Brain pericyte (primary cell): ENCODE data around the gene PRMT7.

Experiments used
- DNase-seq: peaks from one replicate; pipeline ENCODE4 v3.0.0-alpha.2; 2012; ENCODE audit warnings: low read depth, low spot score

Gene PRMT7

DNA sequence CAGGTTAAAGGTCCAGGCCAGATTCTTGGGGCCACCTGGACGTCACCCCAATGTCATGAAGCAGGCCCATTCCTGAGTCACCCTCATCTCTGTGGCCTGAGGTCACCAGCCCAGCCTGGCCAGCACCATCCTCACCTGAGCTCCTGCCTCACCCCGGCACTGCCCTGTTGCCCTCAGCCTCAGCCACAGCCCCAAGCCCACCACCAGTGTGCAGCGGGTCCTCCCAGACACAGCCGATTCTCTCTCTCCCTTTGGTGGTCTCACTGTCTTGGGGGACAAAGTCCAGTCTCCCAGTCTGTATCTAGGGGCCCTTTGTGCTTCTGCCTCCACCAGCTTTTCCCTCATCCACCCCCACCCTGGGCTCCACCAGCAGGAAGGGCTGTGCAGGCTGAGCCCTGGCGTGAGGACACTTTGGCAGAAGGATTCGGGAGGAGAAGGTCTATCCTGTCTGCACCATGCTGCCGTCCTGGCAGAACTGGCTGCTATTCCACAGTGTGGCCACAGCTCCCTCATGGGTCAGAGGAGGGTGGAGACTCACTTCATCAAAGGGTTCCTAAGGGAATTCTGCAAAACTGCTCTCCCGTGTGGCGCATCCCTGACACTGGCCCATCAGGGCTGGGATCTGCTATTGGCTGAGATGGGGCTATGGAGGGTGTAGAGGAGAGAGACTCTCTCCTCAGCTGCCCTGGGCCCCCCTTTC, 64.3 kb downstream of the PRMT7 start:
- no peak for DNase-seq

DNA sequence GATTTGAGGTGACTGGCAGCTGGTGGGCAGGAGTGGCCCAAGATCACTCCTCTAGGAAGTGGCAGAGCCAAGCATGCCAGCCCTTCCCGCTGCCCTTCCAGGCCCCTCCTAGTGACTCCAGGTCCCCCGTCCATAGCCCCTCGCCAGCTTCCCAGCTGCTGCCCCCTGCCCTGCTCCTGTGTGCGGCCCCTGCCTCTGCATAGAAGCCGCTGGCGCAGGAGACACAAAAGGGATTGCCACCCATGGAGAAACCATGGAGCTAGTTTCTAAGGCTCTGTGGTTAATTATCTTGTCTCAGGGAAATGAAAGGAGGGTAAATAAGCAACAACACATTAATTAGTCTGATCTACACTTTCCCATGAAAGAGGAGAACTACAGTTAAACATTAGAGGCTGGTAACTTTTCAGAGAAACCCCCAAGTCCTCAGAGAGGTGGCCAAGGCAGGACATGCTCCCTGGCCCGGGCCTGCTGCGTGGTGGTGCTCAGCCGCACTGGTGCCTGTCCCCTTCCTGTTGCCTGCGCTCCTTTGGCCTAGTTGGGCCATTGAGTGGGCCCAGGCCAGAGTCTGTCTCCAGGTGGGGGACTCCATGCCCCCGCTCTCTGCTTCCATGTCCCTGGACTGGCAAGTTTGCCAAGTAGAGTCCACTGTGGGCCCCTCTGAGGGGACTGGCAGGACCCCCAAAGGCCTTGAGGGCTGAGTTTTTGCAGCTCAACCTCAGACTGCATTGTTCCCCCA, 65.2 kb downstream of the PRMT7 start:
- DNase-seq: no peak

GRCh38 chr16:68376590-68376989, 65.8 kb downstream of the PRMT7 start:
- no peak for DNase-seq

DNA sequence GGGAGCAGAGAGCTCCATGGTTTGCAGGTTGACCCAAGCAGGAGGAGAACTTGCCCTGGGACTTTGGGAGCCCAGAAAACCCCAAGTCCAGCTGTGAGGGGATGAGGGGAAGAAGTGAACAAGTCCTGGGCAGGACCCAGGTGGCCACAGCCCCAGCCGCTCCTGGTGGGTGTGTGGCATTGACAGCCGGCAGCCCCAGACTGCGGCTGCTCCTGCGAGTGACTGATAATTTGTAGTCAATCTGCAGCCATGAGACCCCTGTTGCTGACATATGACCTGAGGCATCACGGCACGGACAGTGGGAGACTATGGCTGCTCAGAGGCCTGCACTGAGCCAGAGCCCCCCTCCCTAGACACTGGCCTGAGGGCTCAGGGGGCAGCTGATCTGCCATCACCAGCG, 66.4 kb downstream of the PRMT7 start:
- DNase-seq: no peak

- no peak for DNase-seq
Observed at GRCh38 chr16:68377667-68378393, 67.0 kb downstream of the PRMT7 start.

GRCh38 chr16:68378436-68379415, 67.9 kb downstream of the PRMT7 start:
- no peak for DNase-seq

DNA sequence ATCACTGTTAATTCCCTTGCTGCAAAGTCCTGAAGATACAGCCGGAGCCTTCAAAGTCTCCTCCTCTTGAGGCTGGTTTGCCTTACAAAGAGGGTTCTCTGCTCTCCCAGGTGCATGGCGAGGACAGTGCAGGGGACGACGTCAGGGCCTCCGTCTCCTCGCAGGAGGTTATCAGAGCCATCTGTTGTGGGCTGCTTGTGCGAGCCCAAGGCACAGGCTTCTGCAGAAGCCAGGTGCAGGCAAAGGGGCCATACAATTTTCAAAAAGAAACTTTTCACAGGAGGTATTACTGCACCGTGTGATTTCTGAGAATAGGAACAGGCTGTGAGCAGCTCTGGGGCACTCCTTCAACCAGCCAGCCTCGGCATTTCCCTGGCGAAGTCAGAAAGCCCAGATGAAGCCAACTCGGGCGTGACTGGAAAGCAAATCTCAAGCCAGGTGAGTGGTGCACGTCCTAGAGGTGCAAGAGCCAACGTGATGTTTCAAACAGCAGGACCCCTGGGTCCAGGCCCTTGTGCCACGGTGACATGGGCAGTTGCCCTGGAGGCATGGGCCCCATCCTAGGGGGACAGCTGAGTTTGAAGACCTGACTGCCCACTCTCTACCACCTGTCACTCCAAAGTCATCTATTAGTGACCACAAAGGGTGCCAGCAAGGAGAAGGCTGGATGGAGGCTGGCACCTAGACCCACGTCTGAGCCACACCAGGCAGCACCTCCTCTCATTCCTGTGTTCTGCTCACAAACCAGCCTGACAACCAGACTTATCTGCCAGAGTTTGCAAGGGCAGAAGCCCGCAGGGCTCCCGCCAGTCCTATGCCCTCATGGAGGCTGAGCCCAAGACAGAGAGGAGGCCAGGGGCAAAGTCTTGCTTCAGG, 68.9 kb downstream of the PRMT7 start:
- DNase-seq: no peak

GRCh38 chr16:68380348-68380670, 69.5 kb downstream of the PRMT7 start:
- no peak for DNase-seq

- no peak for DNase-seq
Observed at GRCh38 chr16:68380676-68381362, 70.0 kb downstream of the PRMT7 start.

DNA sequence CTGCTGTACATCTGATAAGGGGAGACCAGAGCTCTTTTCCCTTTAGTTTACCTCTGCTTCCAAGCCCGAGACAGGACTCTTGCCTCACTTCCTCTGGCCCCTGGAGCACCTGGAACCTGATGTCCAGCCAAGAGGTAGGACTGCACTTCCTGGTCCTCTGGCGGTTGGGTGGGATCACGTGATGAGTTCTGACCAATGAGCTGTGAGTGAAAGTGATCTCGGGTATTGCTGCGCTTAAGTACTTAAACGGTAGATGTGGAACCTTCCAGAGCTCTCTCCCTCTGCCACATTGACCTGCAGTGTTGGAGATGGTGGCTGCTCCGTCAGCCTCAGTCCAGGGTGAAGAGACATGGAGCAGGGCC, 70.5 kb downstream of the PRMT7 start:
- DNase-seq: no peak

DNA sequence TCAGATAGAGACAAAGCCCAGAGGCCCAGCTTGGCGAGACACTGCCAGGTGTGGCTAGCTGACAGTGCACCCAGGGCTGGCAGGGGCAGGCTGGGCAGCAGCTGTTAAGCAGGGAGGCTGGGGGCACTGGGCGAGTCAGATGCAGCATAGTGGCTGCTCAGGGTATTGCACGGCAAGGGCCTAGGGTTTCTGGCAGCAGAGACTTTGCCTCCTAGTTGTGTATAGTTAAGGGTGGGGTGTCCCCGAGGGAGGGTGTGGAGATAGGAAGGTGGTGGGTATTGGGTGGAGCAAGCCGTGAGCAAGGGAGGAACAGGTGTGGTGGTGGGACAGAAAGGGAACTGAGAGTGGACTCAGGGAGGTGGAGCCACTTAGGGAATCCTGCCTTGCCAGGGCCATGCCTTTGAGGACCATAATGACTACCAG, 71.5 kb downstream of the PRMT7 start:
- DNase-seq: no peak

GRCh38 chr16:68383858-68384257, 73.0 kb downstream of the PRMT7 start:
- no peak for DNase-seq

DNA sequence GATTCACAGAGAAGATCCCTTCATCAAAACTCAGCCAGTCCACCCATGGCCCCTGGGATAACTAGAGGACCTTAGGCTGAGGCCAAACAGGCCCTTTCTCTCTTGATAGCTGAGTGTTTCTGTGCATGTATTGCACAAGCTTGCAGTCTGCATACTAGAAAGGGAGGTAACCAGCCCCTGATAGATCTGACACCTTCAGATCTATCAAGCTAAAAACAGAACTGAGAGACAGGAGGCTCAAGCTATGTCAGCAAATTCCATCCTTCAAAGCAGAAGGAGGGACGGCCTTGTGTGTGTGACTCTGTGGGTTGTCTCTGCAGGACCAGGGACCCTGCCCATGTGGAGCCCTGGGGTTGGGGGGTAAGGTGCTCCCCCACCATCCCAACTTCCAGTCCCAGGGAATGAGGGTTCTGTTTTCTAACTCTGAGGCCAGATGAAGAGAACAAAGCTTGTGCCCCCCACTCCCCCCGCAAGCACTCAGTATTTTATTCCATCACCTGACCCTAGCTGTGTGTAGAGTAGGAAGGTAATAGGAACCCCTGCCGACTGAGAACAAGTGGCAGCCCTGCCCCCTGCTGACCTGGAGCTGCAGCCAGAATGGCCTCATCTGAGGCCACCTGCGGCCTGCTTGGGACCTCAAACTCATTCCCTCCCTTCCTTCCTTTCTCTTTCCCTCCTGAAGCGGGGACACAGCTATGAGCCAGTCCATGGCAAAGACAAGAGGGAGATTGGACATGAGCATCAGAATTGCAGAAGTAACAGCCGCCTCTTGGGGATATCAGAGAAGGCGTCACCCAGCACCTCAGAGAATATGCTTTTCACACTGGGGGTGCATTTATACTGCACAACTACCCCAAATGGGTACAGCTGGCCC, 73.7 kb downstream of the PRMT7 start:
- DNase-seq: no peak

DNA sequence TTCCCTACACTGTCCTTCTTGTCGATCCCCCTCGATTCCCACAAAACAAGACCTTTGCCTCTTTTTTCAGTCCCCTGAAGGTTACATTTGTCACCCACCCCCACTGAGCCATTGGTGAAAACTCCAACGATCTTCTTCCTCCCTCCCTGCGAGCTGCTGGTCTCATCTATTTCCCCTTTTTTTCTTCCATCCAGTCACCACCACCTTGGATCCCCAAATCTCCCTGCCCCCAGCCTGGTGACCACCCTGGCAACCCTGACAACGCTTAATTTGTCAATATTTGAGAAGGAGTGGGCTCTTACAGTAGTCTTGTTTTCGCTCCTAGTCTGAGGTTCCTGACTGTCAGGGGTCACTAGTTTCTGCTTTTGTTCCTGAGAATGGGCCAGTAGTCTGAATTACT, 74.6 kb downstream of the PRMT7 start:
- DNase-seq: no peak

- no peak for DNase-seq
Observed at GRCh38 chr16:68386628-68387027, 75.8 kb downstream of the PRMT7 start.

- DNase-seq: no peak
Observed at GRCh38 chr16:68387301-68387700, 76.5 kb downstream of the PRMT7 start.

- no peak for DNase-seq
Observed at GRCh38 chr16:68388124-68388523, 77.3 kb downstream of the PRMT7 start.

GRCh38 chr16:68389006-68389405, 78.2 kb downstream of the PRMT7 start:
- no peak for DNase-seq

GRCh38 chr16:68389750-68390371, 79.0 kb downstream of the PRMT7 start:
- DNase-seq: no peak
